Fibroblast of upper back skin (primary cell): ENCODE measurements around the gene SPATS2L.
A peak's percentile ranks its signal among the peaks of the same experiment; 100 is the strongest.

Source experiments
- DNase-seq: peaks from one replicate; pipeline ENCODE4 v3.0.0-alpha.2; 2013

Gene SPATS2L

GRCh38 chr2:200379481-200380090, 73.1 kb downstream of the SPATS2L start:
- no peak for DNase-seq

GRCh38 chr2:200380091-200380561, 73.6 kb downstream of the SPATS2L start:
- DNase-seq = no peak

- DNase-seq = peak; percentile 73
Observed at GRCh38 chr2:200380833-200381542, 74.5 kb downstream of the SPATS2L start.

- DNase-seq = no peak
Observed at GRCh38 chr2:200382874-200383273, 76.4 kb downstream of the SPATS2L start.

GRCh38 chr2:200383380-200384110, 77.1 kb downstream of the SPATS2L start:
- peak; percentile 69 for DNase-seq

GRCh38 chr2:200385063-200385635, 78.7 kb downstream of the SPATS2L start:
- DNase-seq = no peak

- DNase-seq = no peak
Observed at GRCh38 chr2:200393191-200393590, 86.7 kb downstream of the SPATS2L start.

- no peak for DNase-seq
Observed at GRCh38 chr2:200394045-200394444, 87.6 kb downstream of the SPATS2L start.

- no peak for DNase-seq
Observed at GRCh38 chr2:200396781-200397242, 90.3 kb downstream of the SPATS2L start.

- DNase-seq = peak; percentile 63
Observed at GRCh38 chr2:200397785-200398184, 91.3 kb downstream of the SPATS2L start.

GRCh38 chr2:200399046-200399445, 92.6 kb downstream of the SPATS2L start:
- peak; percentile 79 for DNase-seq

GRCh38 chr2:200399636-200400035, 93.1 kb downstream of the SPATS2L start:
- DNase-seq = no peak

- no peak for DNase-seq
Observed at GRCh38 chr2:200403814-200404213, 97.3 kb downstream of the SPATS2L start.

- DNase-seq = no peak
Observed at GRCh38 chr2:200404615-200405014, 98.1 kb downstream of the SPATS2L start.

- DNase-seq = peak; percentile 84
Observed at GRCh38 chr2:200405599-200406298, 99.3 kb downstream of the SPATS2L start.

- no peak for DNase-seq
Observed at GRCh38 chr2:200406379-200406778, 99.9 kb downstream of the SPATS2L start.

- DNase-seq = peak; percentile 89
Observed at GRCh38 chr2:200408428-200409316, 102.2 kb downstream of the SPATS2L start.

GRCh38 chr2:200411831-200412230, 105.3 kb downstream of the SPATS2L start:
- peak; percentile 73 for DNase-seq

GRCh38 chr2:200414367-200414766, 107.9 kb downstream of the SPATS2L start:
- no peak for DNase-seq

GRCh38 chr2:200415455-200415854, 109.0 kb downstream of the SPATS2L start:
- no peak for DNase-seq

GRCh38 chr2:200416878-200417277, 110.4 kb downstream of the SPATS2L start:
- DNase-seq = no peak

- DNase-seq = no peak
Observed at GRCh38 chr2:200417366-200417765, 110.9 kb downstream of the SPATS2L start.
